Memory B cell (primary cell): ENCODE measurements around the gene CYP2E1.
"Not testable (repeated sequence)": the region's sequence is repeated elsewhere in the genome, so short reads cannot be mapped to it uniquely, and the experiment has no call there.

Source experiments
- ATAC-seq: fragments of 150-1000 bp; cut with Tn5 transposase; 2 replicates; pipeline ENCODE4 v1.10.0; 2021; ENCODE audit warnings: low read depth, mild to moderate bottlenecking, moderate library complexity
- DNase-seq, 2 donors: peaks; one replicate each; pipeline ENCODE4 v3.0.0; 2022; ENCODE audit warnings: low spot score in 2 of 2
- H3K27ac Mint-ChIP-seq: one replicate; pipeline ENCODE4 v1.8.0; 2022; ENCODE audit warnings: mild to moderate bottlenecking, moderate library complexity, mixed read lengths
- H3K27me3 Mint-ChIP-seq: one replicate; pipeline ENCODE4 v1.8.0; 2022; ENCODE audit warnings: mixed read lengths
- H3K36me3 Mint-ChIP-seq: one replicate; pipeline ENCODE4 v1.8.0; 2022; ENCODE audit warnings: mild to moderate bottlenecking, mixed read lengths
- H3K4me1 Mint-ChIP-seq: one replicate; pipeline ENCODE4 v1.8.0; 2022; ENCODE audit warnings: mixed read lengths
- H3K4me3 Mint-ChIP-seq: one replicate; pipeline ENCODE4 v1.8.0; 2022; ENCODE audit warnings: mild to moderate bottlenecking, moderate library complexity, mixed read lengths
- H3K9me3 Mint-ChIP-seq: one replicate; pipeline ENCODE4 v1.8.0; 2022; ENCODE audit warnings: mixed read lengths

The CYP2E1 gene

GRCh38 chr10:133515471-133515870 lies 11.7 kb upstream of the CYP2E1 start:
- no peaks in the 10 kb centered on the region for H3K4me1 Mint-ChIP-seq
- no peak overlapping the region for H3K27ac Mint-ChIP-seq
- peaks cover 6% of the 10 kb centered on the region for H3K9me3 Mint-ChIP-seq
- DNase-seq: no peak
- peaks cover 2% of the 10 kb centered on the region for H3K36me3 Mint-ChIP-seq
- H3K27me3 Mint-ChIP-seq: peaks cover 12% of the 10 kb centered on the region
- ATAC-seq: no peak
- no peak overlapping the region for H3K4me3 Mint-ChIP-seq

GRCh38 chr10:133516057-133516456 lies 11.1 kb upstream of the CYP2E1 start:
- ATAC-seq: no peak
- peaks cover 2% of the 10 kb centered on the region for H3K9me3 Mint-ChIP-seq
- no peak overlapping the region for H3K4me3 Mint-ChIP-seq

GRCh38 chr10:133518517-133518916 lies 8.6 kb upstream of the CYP2E1 start:
- H3K27me3 Mint-ChIP-seq: peaks cover 12% of the 10 kb centered on the region
- H3K4me3 Mint-ChIP-seq, H3K36me3 Mint-ChIP-seq, ATAC-seq, H3K27ac Mint-ChIP-seq, DNase-seq, H3K4me1 Mint-ChIP-seq, H3K9me3 Mint-ChIP-seq: not testable (repeated sequence)

More at GRCh38 chr10:133516057-133516456, 11.1 kb upstream of the CYP2E1 start:
- Mint-ChIP-seq H3K4me1 (no peaks in the 10 kb centered on the region), H3K36me3 (no peaks in the 10 kb centered on the region), H3K27ac (no peak overlapping the region), H3K27me3 (peaks cover 10% of the 10 kb centered on the region)
- DNase-seq: no peak

GRCh38 chr10:133520193-133520738 lies 6.9 kb upstream of the CYP2E1 start:
- Mint-ChIP-seq H3K9me3 (peaks cover 9% of the 10 kb centered on the region), H3K36me3 (no peaks in the 10 kb centered on the region), H3K4me1 (no peaks in the 10 kb centered on the region), H3K4me3 (peak overlapping the region; percentile 65), H3K27ac (no peak overlapping the region), H3K27me3 (peaks cover 7% of the 10 kb centered on the region)
- DNase-seq (peak; percentile 90 to 97), ATAC-seq (peak; percentile 98)

- H3K36me3 Mint-ChIP-seq: no peaks in the 10 kb centered on the region
- no peak overlapping the region for H3K4me3 Mint-ChIP-seq
- no peaks in the 10 kb centered on the region for H3K4me1 Mint-ChIP-seq
- no peak overlapping the region for H3K27ac Mint-ChIP-seq
- ATAC-seq (no peak), DNase-seq (no peak)
- peaks cover 7% of the 10 kb centered on the region for H3K9me3 Mint-ChIP-seq
- peaks cover 16% of the 10 kb centered on the region for H3K27me3 Mint-ChIP-seq
Observed at GRCh38 chr10:133523631-133524203, 3.4 kb upstream of the CYP2E1 start.

GRCh38 chr10:133525444-133525843 lies 1.7 kb upstream of the CYP2E1 start:
- H3K36me3 Mint-ChIP-seq: no peaks in the 10 kb centered on the region
- DNase-seq (no peak), ATAC-seq (no peak)
- no peak overlapping the region for H3K4me3 Mint-ChIP-seq
- H3K27ac Mint-ChIP-seq: no peak overlapping the region
- H3K4me1 Mint-ChIP-seq: peaks cover 9% of the 10 kb centered on the region
- peaks cover 26% of the 10 kb centered on the region for H3K27me3 Mint-ChIP-seq
- H3K9me3 Mint-ChIP-seq: peaks cover 7% of the 10 kb centered on the region

GRCh38 chr10:133527771-133528271 lies 658 bp downstream of the CYP2E1 start:
- H3K4me1 Mint-ChIP-seq: peaks cover 11% of the 10 kb centered on the region
- peaks cover 31% of the 10 kb centered on the region for H3K27me3 Mint-ChIP-seq
- no peak for ATAC-seq
- H3K9me3 Mint-ChIP-seq: peaks cover 4% of the 10 kb centered on the region
- H3K36me3 Mint-ChIP-seq: no peaks in the 10 kb centered on the region
- no peak overlapping the region for H3K27ac Mint-ChIP-seq
- no peak overlapping the region for H3K4me3 Mint-ChIP-seq
- no peak for DNase-seq

GRCh38 chr10:133528296-133528844 lies 1.2 kb downstream of the CYP2E1 start:
- no peak for ATAC-seq
- peaks cover 11% of the 10 kb centered on the region for H3K4me1 Mint-ChIP-seq
- DNase-seq: no peak
- H3K9me3 Mint-ChIP-seq: peaks cover 1% of the 10 kb centered on the region
- H3K4me3 Mint-ChIP-seq: no peak overlapping the region
- peaks cover 35% of the 10 kb centered on the region for H3K27me3 Mint-ChIP-seq
- no peaks in the 10 kb centered on the region for H3K36me3 Mint-ChIP-seq
- no peak overlapping the region for H3K27ac Mint-ChIP-seq

- Mint-ChIP-seq H3K4me1 (peaks cover 11% of the 10 kb centered on the region), H3K4me3 (peak overlapping the region; percentile 52), H3K27ac (no peak overlapping the region), H3K36me3 (no peaks in the 10 kb centered on the region), H3K27me3 (peaks cover 36% of the 10 kb centered on the region), H3K9me3 (no peaks in the 10 kb centered on the region)
- DNase-seq: no peak
- no peak for ATAC-seq
Observed at GRCh38 chr10:133528845-133529575, 1.8 kb downstream of the CYP2E1 start.

GRCh38 chr10:133529576-133529946 lies 2.4 kb downstream of the CYP2E1 start:
- DNase-seq (no peak), ATAC-seq (no peak)
- H3K4me3 Mint-ChIP-seq: peak overlapping the region; percentile 52
- H3K36me3 Mint-ChIP-seq: no peaks in the 10 kb centered on the region
- H3K4me1 Mint-ChIP-seq: peaks cover 11% of the 10 kb centered on the region
- no peaks in the 10 kb centered on the region for H3K9me3 Mint-ChIP-seq
- H3K27me3 Mint-ChIP-seq: peaks cover 40% of the 10 kb centered on the region
- H3K27ac Mint-ChIP-seq: no peak overlapping the region

GRCh38 chr10:133530506-133530905 lies 3.3 kb downstream of the CYP2E1 start:
- ATAC-seq (no peak), DNase-seq (no peak)
- Mint-ChIP-seq H3K27ac (no peak overlapping the region), H3K9me3 (no peaks in the 10 kb centered on the region), H3K4me3 (no peak overlapping the region), H3K36me3 (no peaks in the 10 kb centered on the region), H3K27me3 (peaks cover 40% of the 10 kb centered on the region), H3K4me1 (peaks cover 11% of the 10 kb centered on the region)

- Mint-ChIP-seq H3K4me1 (peaks cover 11% of the 10 kb centered on the region), H3K36me3 (no peaks in the 10 kb centered on the region), H3K27ac (no peak overlapping the region), H3K4me3 (no peak overlapping the region), H3K9me3 (peaks cover 2% of the 10 kb centered on the region), H3K27me3 (peaks cover 28% of the 10 kb centered on the region)
- no peak for ATAC-seq
- no peak for DNase-seq
Observed at GRCh38 chr10:133532871-133533270, 5.7 kb downstream of the CYP2E1 start.

- Mint-ChIP-seq H3K36me3 (no peaks in the 10 kb centered on the region), H3K27ac (no peak overlapping the region), H3K27me3 (peaks cover 26% of the 10 kb centered on the region), H3K4me3 (no peak overlapping the region), H3K4me1 (peaks cover 6% of the 10 kb centered on the region), H3K9me3 (peaks cover 2% of the 10 kb centered on the region)
- DNase-seq (no peak), ATAC-seq (no peak)
Observed at GRCh38 chr10:133534417-133534816, 7.3 kb downstream of the CYP2E1 start.

- peaks cover 3% of the 10 kb centered on the region for H3K4me1 Mint-ChIP-seq
- H3K36me3 Mint-ChIP-seq: no peaks in the 10 kb centered on the region
- H3K27me3 Mint-ChIP-seq: peaks cover 16% of the 10 kb centered on the region
- ATAC-seq: no peak
- no peak for DNase-seq
- H3K9me3 Mint-ChIP-seq: peaks cover 2% of the 10 kb centered on the region
- no peak overlapping the region for H3K27ac Mint-ChIP-seq
- no peak overlapping the region for H3K4me3 Mint-ChIP-seq
Observed at GRCh38 chr10:133536198-133536597, 9.0 kb downstream of the CYP2E1 start.
